ENCODE measurements around the gene BUB3.
A peak's percentile ranks its signal among the peaks of the same experiment; 100 is the strongest.

BUB3 gene

DNA sequence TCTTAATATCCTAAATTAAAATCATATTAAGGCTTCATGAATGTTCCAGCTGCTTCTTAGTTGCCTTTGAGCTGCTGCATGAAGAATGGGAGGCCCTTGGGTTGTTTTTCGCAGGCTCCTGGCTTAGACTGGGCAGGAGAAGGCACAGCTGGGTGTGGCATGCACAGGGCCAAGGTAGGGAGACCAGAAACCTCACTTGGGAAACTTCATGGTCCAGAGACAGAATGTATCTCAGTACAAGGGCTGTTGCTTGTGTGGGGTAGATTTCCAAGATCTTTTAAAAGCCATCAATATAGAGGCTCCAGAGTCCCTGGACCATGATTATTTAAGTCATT, 49.9 kb downstream of the BUB3 start:
- peak overlapping the region; percentile 76 for H3K27ac ChIP-seq
- TF ChIP-seq ZFX (IDR thresholded peaks at IDR 0.05), result no peak
- TF ChIP-seq, protein P1, sequence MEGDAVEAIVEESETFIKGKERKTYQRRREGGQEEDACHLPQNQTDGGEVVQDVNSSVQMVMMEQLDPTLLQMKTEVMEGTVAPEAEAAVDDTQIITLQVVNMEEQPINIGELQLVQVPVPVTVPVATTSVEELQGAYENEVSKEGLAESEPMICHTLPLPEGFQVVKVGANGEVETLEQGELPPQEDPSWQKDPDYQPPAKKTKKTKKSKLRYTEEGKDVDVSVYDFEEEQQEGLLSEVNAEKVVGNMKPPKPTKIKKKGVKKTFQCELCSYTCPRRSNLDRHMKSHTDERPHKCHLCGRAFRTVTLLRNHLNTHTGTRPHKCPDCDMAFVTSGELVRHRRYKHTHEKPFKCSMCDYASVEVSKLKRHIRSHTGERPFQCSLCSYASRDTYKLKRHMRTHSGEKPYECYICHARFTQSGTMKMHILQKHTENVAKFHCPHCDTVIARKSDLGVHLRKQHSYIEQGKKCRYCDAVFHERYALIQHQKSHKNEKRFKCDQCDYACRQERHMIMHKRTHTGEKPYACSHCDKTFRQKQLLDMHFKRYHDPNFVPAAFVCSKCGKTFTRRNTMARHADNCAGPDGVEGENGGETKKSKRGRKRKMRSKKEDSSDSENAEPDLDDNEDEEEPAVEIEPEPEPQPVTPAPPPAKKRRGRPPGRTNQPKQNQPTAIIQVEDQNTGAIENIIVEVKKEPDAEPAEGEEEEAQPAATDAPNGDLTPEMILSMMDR (conservative IDR thresholded peaks at IDR 0.05), result no peak

DNA sequence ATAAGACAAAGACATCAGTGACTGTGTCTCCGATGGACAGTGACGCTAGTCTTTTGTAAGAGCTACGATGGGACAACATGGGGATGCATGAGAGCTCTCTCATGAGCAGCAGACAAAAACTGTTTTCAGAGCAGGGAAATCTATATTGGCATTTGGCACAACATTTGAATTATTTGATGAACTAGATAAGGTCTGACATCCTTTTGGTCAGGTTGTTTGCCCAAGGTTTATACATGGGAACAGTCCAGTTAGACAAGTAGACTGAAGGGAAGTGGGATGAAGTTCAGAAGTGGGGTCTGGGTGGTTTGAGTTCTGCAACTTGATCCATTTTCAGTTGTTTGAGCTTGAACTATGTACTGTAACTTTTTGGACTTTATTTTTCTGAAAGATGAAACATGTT, 50.8 kb downstream of the BUB3 start:
- TF ChIP-seq ZFX (IDR thresholded peaks at IDR 0.05), result no peak
- TF ChIP-seq, protein P1 (conservative IDR thresholded peaks at IDR 0.05), result no peak
- H3K27ac ChIP-seq, result peak overlapping the region; percentile 76; the same call in 1 of the 2 replicates

DNA sequence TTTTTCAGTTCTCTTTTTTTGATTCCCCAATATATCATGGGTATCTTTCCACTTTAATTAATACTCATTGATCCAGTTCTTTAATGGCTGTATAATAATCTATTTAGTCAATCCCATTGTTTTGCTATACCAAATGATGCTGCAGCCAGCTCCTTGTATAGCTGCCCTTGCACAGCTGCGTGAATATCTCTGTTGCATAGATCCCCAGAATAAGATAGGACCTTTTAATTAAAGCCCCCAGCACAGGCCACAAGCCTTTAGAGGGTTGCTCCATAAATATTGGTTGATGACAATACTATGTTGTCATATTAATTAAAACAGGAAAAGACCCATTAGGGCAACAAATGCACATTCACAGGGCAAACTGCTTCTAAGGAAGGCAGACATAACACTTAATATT, 57.9 kb downstream of the BUB3 start:
- TF ChIP-seq ZFX (IDR thresholded peaks at IDR 0.05), result no peak
- TF ChIP-seq, protein P1 (conservative IDR thresholded peaks at IDR 0.05), result no peak
- no peak overlapping the region for H3K27ac ChIP-seq

DNA sequence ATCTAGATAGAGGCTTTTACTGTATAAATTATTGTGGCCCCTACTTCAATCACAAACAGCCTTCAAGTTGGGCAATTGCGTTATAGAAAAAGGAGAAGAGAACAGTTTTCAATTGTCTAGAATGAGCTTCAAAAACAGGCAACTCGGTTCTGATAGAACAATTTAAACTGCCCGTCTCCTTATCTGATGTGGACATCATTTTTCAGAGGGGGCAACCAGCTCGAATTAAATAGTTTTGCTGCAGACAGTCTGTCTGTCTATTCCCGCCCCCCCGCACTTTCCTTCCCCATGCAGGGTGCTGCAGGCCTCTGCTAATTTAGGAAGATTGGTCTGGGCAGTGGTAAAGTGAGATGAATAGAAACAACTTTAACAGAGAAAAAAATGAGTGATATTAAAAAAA, 58.4 kb downstream of the BUB3 start:
- TF ChIP-seq, protein P1 (conservative IDR thresholded peaks at IDR 0.05), result no peak
- TF ChIP-seq ZFX (IDR thresholded peaks at IDR 0.05), result no peak
- no peak overlapping the region for H3K27ac ChIP-seq

DNA sequence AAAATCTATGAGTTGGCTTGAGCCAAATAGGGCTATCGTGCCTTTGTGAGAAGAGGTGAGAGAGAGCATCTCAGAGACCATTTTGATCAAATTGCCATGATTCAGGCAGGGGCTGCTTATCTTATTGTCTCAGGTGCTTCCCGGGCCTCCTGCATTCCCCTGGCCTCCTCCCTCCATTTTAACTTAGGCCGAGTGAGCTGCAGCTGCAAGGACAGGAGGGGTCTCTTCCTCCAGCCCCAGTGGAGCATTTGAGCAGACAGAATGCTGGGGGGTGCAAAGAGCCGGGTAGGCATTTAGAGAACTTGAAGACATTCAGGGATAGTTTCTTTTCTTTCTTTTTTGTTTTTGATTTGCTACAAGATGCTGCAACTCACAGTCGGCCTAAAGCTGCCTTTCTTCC, 59.0 kb downstream of the BUB3 start:
- no peak overlapping the region for H3K27ac ChIP-seq
- TF ChIP-seq, protein P1 (conservative IDR thresholded peaks at IDR 0.05), result no peak
- TF ChIP-seq ZFX (IDR thresholded peaks at IDR 0.05), result no peak

All from C4-2B (cell line).